SK-N-SH (cell line): Measurements from ENCODE around the gene C4BPB.

Experiments used
- EZH2phosphoT487 ChIP-seq: fragments of 200-600 bp; sonication (generic); IDR thresholded peaks from 2 replicates; pipeline ENCODE4 v1.6.1; 2017; ENCODE audit warnings: low read depth, mixed run types, mild to moderate bottlenecking, antibody characterized with exemption, moderate library complexity, borderline replicate concordance
- FOXJ3 ChIP-seq: sonication (generic); formaldehyde crosslinking; IDR thresholded peaks from 2 replicates; pipeline ENCODE4 v1.5.1; 2020; ENCODE audit warnings: mild to moderate bottlenecking, missing genetic modification reagents
- MEF2A ChIP-seq: IDR thresholded peaks from 2 replicates; pipeline ENCODE4 v1.4.0; 2012; ENCODE audit warnings: low read depth, borderline replicate concordance
- MXI1 ChIP-seq: IDR thresholded peaks from 2 replicates; pipeline ENCODE4 v1.6.1; 2012; ENCODE audit warnings: mild to moderate bottlenecking, low read depth, low read length, improper control_type of control experiment
- POLR2AphosphoS5 ChIP-seq: IDR thresholded peaks from 2 replicates; pipeline ENCODE4 v1.6.1; 2012; ENCODE audit warnings: low read depth, low read length
- TAF1 ChIP-seq: IDR thresholded peaks from 2 replicates; pipeline ENCODE4 v1.6.1; 2012; ENCODE audit warnings: low read depth, mild to moderate bottlenecking, low read length, moderate library complexity, borderline replicate concordance
- USF2 ChIP-seq: fragments of 150-350 bp; IDR thresholded peaks from 2 replicates; pipeline ENCODE4 v1.6.1; 2017; ENCODE audit warnings: antibody characterized with exemption, low read length, low read depth, borderline replicate concordance
- TF ChIP-seq, protein P1 (sequence below): fragments of 200-600 bp; sonication (generic); IDR thresholded peaks from 2 replicates; pipeline ENCODE4 v1.6.1; 2017; ENCODE audit warnings: antibody characterized with exemption, mild to moderate bottlenecking, moderate library complexity

- TF ChIP-seq, protein P1, sequence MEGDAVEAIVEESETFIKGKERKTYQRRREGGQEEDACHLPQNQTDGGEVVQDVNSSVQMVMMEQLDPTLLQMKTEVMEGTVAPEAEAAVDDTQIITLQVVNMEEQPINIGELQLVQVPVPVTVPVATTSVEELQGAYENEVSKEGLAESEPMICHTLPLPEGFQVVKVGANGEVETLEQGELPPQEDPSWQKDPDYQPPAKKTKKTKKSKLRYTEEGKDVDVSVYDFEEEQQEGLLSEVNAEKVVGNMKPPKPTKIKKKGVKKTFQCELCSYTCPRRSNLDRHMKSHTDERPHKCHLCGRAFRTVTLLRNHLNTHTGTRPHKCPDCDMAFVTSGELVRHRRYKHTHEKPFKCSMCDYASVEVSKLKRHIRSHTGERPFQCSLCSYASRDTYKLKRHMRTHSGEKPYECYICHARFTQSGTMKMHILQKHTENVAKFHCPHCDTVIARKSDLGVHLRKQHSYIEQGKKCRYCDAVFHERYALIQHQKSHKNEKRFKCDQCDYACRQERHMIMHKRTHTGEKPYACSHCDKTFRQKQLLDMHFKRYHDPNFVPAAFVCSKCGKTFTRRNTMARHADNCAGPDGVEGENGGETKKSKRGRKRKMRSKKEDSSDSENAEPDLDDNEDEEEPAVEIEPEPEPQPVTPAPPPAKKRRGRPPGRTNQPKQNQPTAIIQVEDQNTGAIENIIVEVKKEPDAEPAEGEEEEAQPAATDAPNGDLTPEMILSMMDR: no peak
- TF ChIP-seq POLR2AphosphoS5 (no peak), MXI1 (no peak), USF2 (no peak), MEF2A (no peak), EZH2phosphoT487 (no peak), TAF1 (no peak), FOXJ3 (CRISPR knock-in tag) (no peak)
These were observed 26.6 kb downstream of the C4BPB start for GRCh38 chr1:207115269-207115668.
